Measurements from ENCODE around the gene MYMX.

The MYMX gene

DNA sequence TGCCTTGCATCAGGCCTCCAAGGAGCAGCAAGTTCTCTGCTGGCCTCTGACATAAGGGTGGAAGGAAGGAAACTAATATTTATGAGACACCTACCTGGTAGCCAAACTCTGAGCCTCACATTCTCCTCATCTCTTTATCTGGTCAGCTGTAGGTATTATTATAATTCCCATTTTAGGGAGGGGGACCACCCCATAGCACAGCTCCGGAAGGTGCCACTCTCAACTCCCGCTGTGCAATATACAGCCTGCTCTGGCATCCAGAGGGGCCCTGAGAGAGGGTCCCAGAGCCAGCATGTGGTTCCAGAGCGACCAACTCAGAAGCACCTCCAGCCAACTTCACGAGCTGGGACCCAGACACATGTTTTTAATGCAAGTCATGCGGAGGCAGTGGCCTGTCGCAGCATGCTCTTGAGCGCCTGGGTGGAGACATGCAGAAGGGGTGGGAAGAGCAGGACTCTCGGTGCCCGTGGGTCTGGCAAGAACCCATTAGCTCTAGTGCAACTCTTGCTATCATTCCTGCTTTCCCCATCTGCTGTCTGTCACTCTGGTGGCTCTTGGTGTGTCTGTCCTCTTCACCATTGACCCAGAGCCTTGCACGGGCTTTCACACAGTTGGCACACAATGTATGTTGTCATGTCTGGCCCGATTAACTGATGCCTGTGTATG lies 15.0 kb upstream of the MYMX start:
- H3K27ac ChIP-seq (ENCODE audit: low read depth, low read length), result no peak overlapping the region
- no peaks in the 10 kb centered on the region for H3K9me2 ChIP-seq (replicated peaks; ENCODE audit: control insufficient read depth, low read length)
- H3K79me2 ChIP-seq (ENCODE audit: control insufficient read depth, low read length), result no peaks in the 10 kb centered on the region
- H3F3A ChIP-seq (ENCODE audit: control insufficient read depth, insufficient read depth), result no peaks in the 10 kb centered on the region
- H4K20me1 ChIP-seq (ENCODE audit: control insufficient read depth, insufficient read depth, low read depth, low read length), result no peaks in the 10 kb centered on the region
- H3K36me3 ChIP-seq (ENCODE audit: control insufficient read depth, low read length), result no peaks in the 10 kb centered on the region
- no peak overlapping the region for H3K4me2 ChIP-seq (ENCODE audit: low read length)
- H3K9me3 ChIP-seq (ENCODE audit: control insufficient read depth, insufficient read depth, low read length), result no peaks in the 10 kb centered on the region
- H3K4me1 ChIP-seq (ENCODE audit: control insufficient read depth, low read length), result no peaks in the 10 kb centered on the region
- H3K4me3 ChIP-seq (ENCODE audit: low read length), result no peak overlapping the region
- peaks cover 7% of the 10 kb centered on the region; the same call in 1 of the 2 replicates for H3K27me3 ChIP-seq (ENCODE audit: control insufficient read depth, low read length)
- TF ChIP-seq EZH2phosphoT487 (IDR thresholded peaks at IDR 0.05; ENCODE audit: borderline replicate concordance, low read length), result no peak
- TF ChIP-seq, protein P1, sequence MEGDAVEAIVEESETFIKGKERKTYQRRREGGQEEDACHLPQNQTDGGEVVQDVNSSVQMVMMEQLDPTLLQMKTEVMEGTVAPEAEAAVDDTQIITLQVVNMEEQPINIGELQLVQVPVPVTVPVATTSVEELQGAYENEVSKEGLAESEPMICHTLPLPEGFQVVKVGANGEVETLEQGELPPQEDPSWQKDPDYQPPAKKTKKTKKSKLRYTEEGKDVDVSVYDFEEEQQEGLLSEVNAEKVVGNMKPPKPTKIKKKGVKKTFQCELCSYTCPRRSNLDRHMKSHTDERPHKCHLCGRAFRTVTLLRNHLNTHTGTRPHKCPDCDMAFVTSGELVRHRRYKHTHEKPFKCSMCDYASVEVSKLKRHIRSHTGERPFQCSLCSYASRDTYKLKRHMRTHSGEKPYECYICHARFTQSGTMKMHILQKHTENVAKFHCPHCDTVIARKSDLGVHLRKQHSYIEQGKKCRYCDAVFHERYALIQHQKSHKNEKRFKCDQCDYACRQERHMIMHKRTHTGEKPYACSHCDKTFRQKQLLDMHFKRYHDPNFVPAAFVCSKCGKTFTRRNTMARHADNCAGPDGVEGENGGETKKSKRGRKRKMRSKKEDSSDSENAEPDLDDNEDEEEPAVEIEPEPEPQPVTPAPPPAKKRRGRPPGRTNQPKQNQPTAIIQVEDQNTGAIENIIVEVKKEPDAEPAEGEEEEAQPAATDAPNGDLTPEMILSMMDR (IDR thresholded peaks at IDR 0.05; ENCODE audit: low read depth, low read length, poor library complexity, severe bottlenecking), result no peak

DNA sequence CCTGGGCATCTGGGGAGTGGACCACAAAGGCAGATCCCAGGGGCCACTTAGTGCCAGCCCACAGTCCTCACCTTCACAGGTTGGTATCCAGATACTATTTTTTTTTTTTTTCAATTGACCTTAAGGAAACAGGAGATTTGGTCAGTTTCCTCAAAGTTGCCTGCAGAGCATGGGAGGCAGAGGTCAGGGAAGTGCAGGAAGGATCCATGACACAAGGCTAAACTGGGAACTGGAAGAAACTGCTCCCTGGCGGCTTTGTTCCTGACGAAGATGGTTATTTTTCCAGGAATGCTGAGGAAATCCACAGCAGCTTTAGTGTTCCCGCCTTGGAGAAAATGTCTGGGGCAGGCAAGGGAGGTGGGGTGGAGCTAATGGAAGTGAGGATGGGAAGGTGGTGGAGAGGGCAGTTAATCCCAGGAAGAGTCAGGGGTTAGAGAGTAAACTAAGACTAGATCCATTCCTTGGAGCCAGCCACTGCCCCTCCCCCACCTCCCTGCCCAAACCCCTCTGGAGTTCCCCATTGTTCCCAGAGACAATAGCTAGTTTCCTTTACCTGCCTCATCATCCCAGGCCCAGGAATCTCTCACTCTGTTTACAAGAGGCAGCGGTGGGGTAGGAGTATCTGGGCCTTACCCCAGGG lies 14.3 kb upstream of the MYMX start:
- no peaks in the 10 kb centered on the region for H3K9me2 ChIP-seq (replicated peaks; ENCODE audit: control insufficient read depth, low read length)
- no peak overlapping the region for H3K27ac ChIP-seq (ENCODE audit: low read depth, low read length)
- no peak overlapping the region for H3K4me2 ChIP-seq (ENCODE audit: low read length)
- H3F3A ChIP-seq (ENCODE audit: control insufficient read depth, insufficient read depth), result no peaks in the 10 kb centered on the region
- no peaks in the 10 kb centered on the region for H4K20me1 ChIP-seq (ENCODE audit: control insufficient read depth, insufficient read depth, low read depth, low read length)
- H3K36me3 ChIP-seq (ENCODE audit: control insufficient read depth, low read length), result no peaks in the 10 kb centered on the region
- H3K79me2 ChIP-seq (ENCODE audit: control insufficient read depth, low read length), result no peaks in the 10 kb centered on the region
- no peaks in the 10 kb centered on the region for H3K9me3 ChIP-seq (ENCODE audit: control insufficient read depth, insufficient read depth, low read length)
- H3K27me3 ChIP-seq (ENCODE audit: control insufficient read depth, low read length), result peaks cover 7% of the 10 kb centered on the region; the same call in 1 of the 2 replicates
- TF ChIP-seq, protein P1 (IDR thresholded peaks at IDR 0.05; ENCODE audit: low read depth, low read length, poor library complexity, severe bottlenecking), result no peak
- no peaks in the 10 kb centered on the region for H3K4me1 ChIP-seq (ENCODE audit: control insufficient read depth, low read length)
- H3K4me3 ChIP-seq (ENCODE audit: low read length), result no peak overlapping the region

DNA sequence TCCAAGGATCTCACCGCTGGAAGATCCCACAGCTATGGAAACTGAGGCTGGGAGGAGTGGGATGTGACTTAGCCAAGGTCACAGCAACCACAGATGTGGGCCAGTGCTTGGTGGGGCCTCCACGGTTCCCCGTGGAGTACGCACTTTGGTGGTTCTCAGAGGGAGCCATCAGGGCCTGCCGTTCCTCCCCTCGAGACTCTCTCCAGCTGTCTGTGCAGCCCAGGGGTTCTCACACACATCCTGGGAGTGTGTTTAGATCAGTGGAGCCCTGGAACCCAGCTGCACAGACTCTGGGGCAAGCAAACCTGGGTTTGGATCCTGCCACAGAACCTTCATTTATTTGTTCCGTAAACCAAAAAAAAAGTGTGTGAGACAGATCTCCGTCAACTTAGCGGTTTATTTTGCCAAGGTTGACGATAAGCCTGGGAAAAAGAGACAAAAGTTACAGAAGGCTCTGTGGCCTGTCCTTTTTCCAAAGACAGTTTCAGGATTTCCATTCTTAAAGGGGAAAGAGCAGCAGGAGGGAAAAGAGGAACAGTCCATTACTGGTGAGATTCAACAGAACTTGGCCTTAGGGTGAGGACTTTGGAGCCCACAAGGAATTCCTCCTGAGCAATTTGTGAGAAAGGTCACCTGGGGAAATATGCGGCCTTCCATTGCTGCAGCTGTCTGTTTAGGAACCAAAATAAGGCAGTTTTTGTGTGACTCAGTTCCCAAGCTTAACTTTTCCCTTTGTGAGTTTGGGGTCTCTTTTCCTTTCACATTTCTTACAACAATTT lies 13.6 kb upstream of the MYMX start:
- Histone ChIP-seq H3K79me2 (ENCODE audit: control insufficient read depth, low read length) (no peaks in the 10 kb centered on the region), H3K27me3 (ENCODE audit: control insufficient read depth, low read length) (peaks cover 7% of the 10 kb centered on the region; the same call in 1 of the 2 replicates), H3K9me3 (ENCODE audit: control insufficient read depth, insufficient read depth, low read length) (no peaks in the 10 kb centered on the region), H3K36me3 (ENCODE audit: control insufficient read depth, low read length) (no peaks in the 10 kb centered on the region), H3K4me1 (ENCODE audit: control insufficient read depth, low read length) (no peaks in the 10 kb centered on the region), H3K4me2 (ENCODE audit: low read length) (no peak overlapping the region), H3F3A (ENCODE audit: control insufficient read depth, insufficient read depth) (no peaks in the 10 kb centered on the region), H3K4me3 (ENCODE audit: low read length) (no peak overlapping the region), H4K20me1 (ENCODE audit: control insufficient read depth, insufficient read depth, low read depth, low read length) (no peaks in the 10 kb centered on the region), H3K9me2 (replicated peaks; ENCODE audit: control insufficient read depth, low read length) (no peaks in the 10 kb centered on the region), H3K27ac (ENCODE audit: low read depth, low read length) (no peak overlapping the region)
- TF ChIP-seq, protein P1 (IDR thresholded peaks at IDR 0.05; ENCODE audit: low read depth, low read length, poor library complexity, severe bottlenecking), result no peak
- no peak for TF ChIP-seq EZH2phosphoT487 (IDR thresholded peaks at IDR 0.05; ENCODE audit: borderline replicate concordance, low read length)

Data from DOHH2 (cell line).